Keratinocyte (primary cell): ENCODE data around the gene NCS1. TPM values are rescaled to one million over a fixed set of nuclear protein-coding genes. Genes with fewer than 3 reads are reported as not detected.

Source experiments
- DNase-seq: peaks from one replicate; pipeline ENCODE4 v3.0.0-alpha.2; 2011; ENCODE audit warnings: low read depth, missing footprints, low spot score
- FAIRE-seq: peaks from 2 replicates; lab custom pipeline; 2011; peaks lifted over from hg19 to GRCh38; lab: Jason Lieb, UNC
- H2AFZ ChIP-seq: 2 replicates; pipeline ENCODE4 v1.6.0; 2012; ENCODE audit warnings: low read length, control low read depth, inconsistent platforms; ENCODE audit not compliant: control insufficient read depth
- H3K27ac ChIP-seq: 2 replicates; pipeline ENCODE4 v1.5.1; 2011; ENCODE audit warnings: low read length; ENCODE audit not compliant: control insufficient read depth, insufficient read depth
- H3K27me3 ChIP-seq: 3 replicates; pipeline ENCODE4 v1.6.0; 2011; ENCODE audit warnings: low read length; ENCODE audit not compliant: control insufficient read depth, insufficient read depth; ENCODE audit errors: extremely low read depth
- H3K36me3 ChIP-seq, 2 experiments: 2 replicates in 1 of 2; 3 replicates in 1 of 2; pipeline ENCODE4 v1.5.1; 2011; ENCODE audit warnings: low read length in 2 of 2, mild to moderate bottlenecking in 1 of 2; ENCODE audit not compliant: control insufficient read depth in 2 of 2, insufficient read depth in 2 of 2; ENCODE audit errors: extremely low read depth in 1 of 2
- H3K4me1 ChIP-seq: 3 replicates; pipeline ENCODE4 v1.5.1; 2011; ENCODE audit warnings: low read length; ENCODE audit not compliant: control insufficient read depth, insufficient read depth; ENCODE audit errors: extremely low read depth
- H3K4me2 ChIP-seq: 3 replicates; pipeline ENCODE4 v1.6.0; 2011; ENCODE audit warnings: low read depth, low read length; ENCODE audit not compliant: control insufficient read depth, insufficient read depth; ENCODE audit errors: extremely low read depth
- H3K4me3 ChIP-seq, 3 experiments: fragments of 200-600 bp in 1 of 3; sonication (generic) in 1 of 3; 2 replicates in 2 of 3; 3 replicates in 1 of 3; pipeline ENCODE4 v1.5.1; 2011 to 2016; ENCODE audit warnings: low read length in 3 of 3, mild to moderate bottlenecking in 3 of 3, control low read depth in 2 of 3, inconsistent platforms in 1 of 3, low read depth in 1 of 3, mixed read lengths in 1 of 3, mixed run types in 1 of 3, moderate library complexity in 1 of 3; ENCODE audit not compliant: control insufficient read depth in 2 of 3, insufficient read depth in 2 of 3; ENCODE audit errors: extremely low read depth in 1 of 3
- H3K79me2 ChIP-seq: 2 replicates; pipeline ENCODE4 v1.6.0; 2012; ENCODE audit warnings: low read length; ENCODE audit not compliant: control insufficient read depth, insufficient read depth
- H3K9ac ChIP-seq: 3 replicates; pipeline ENCODE4 v1.6.0; 2011; ENCODE audit warnings: low read length; ENCODE audit not compliant: control insufficient read depth, insufficient read depth; ENCODE audit errors: extremely low read depth
- H3K9me1 ChIP-seq: 3 replicates; pipeline ENCODE4 v1.6.0; 2011; ENCODE audit warnings: low read length; ENCODE audit not compliant: control insufficient read depth, insufficient read depth; ENCODE audit errors: extremely low read depth
- H3K9me3 ChIP-seq: 2 replicates; pipeline ENCODE4 v1.5.1; 2012; ENCODE audit warnings: low read depth, low read length; ENCODE audit not compliant: control insufficient read depth
- H4K20me1 ChIP-seq: 3 replicates; pipeline ENCODE4 v1.6.0; 2011; ENCODE audit warnings: low read length; ENCODE audit not compliant: control insufficient read depth, insufficient read depth; ENCODE audit errors: extremely low read depth
- CTCF ChIP-seq, 3 experiments: IDR thresholded peaks in 1 of 3; conservative IDR thresholded peaks in 1 of 3; optimal IDR thresholded peaks in 1 of 3; 2 replicates in 2 of 3; 3 replicates in 1 of 3; pipeline versions ENCODE3 to v1.5.1; 2011; ENCODE audit warnings: low read length in 3 of 3, mild to moderate bottlenecking in 3 of 3, moderate library complexity in 2 of 3, control low read depth in 1 of 3, inconsistent platforms in 1 of 3; ENCODE audit not compliant: insufficient read depth in 2 of 3; ENCODE audit errors: extremely low read depth in 1 of 3
- EZH2 ChIP-seq: IDR thresholded peaks from one replicate; pipeline ENCODE4 v1.6.1; 2012; ENCODE audit warnings: inconsistent platforms, mild to moderate bottlenecking, low read length, moderate library complexity
- dilution Hi-C: fragments of 300-500 bp; cut with MboI; formaldehyde crosslinking; loops from one replicate; pipeline ENCODE4 v1.7.0; 2020; ENCODE audit warnings: low sequenced_read_pairs; ENCODE audit not compliant: extremely low pct_ligation_motif_present
- polyA plus RNA-seq, 5 experiments: library from polyadenylated mRNA; depleted of rRNA in 3 of 5; stranded (reverse) in 3 of 5; stranded (forward) in 1 of 5; unstranded in 1 of 5; fragments of >200 nt; gene quantifications; 1 replicate in 1 of 5; 2 replicates in 3 of 5; 3 replicates in 1 of 5; pipeline versions ENCODE4 v1.2.1 to v1.2.3, GENCODE V29; 2011 to 2012; ENCODE audit warnings: missing spikeins in 2 of 5, low read depth in 1 of 5, low replicate concordance in 1 of 5

The NCS1 gene
- polyA plus RNA-seq, 1 donor (not counting 4 experiments of a cell fraction or from before 2014, with no cell fraction given): 49.1 TPM

- Histone ChIP-seq H3K79me2 (peaks cover 26% of the 10 kb centered on the region), H2AFZ (no peak overlapping the region), H3K27me3 (no peaks in the 10 kb centered on the region), H3K9me1 (no peaks in the 10 kb centered on the region), H3K36me3 (peaks cover 10 to 15% of the 10 kb centered on the region in 2 experiments), H3K9ac (no peak overlapping the region), H3K4me3 (no peak overlapping the region), H3K4me2 (no peak overlapping the region), H3K27ac (no peak overlapping the region), H3K4me1 (peaks cover 29% of the 10 kb centered on the region), H4K20me1 (no peaks in the 10 kb centered on the region), H3K9me3 (no peaks in the 10 kb centered on the region)
- no peak for TF ChIP-seq CTCF (optimal IDR thresholded peaks at IDR 0.05 in 1 of 3, IDR thresholded peaks at IDR 0.05 in 1 of 3, conservative IDR thresholded peaks at IDR 0.05 in 1 of 3; ENCODE audit: extremely low read depth in 1 of 3, insufficient read depth in 2 of 3, low read length in 3 of 3)
- TF ChIP-seq EZH2: no peak
- dilution Hi-C loops: no loop called here
- FAIRE-seq (no peak), DNase-seq (no peak)
Observed at GRCh38 chr9:130215341-130216119, 43.3 kb downstream of the NCS1 start.

GRCh38 chr9:130217838-130218237 lies 45.6 kb downstream of the NCS1 start:
- no peak for FAIRE-seq
- Histone ChIP-seq H3K9me3 (no peaks in the 10 kb centered on the region), H3K4me2 (no peak overlapping the region), H3K9ac (no peak overlapping the region), H3K36me3 (peaks cover 10 to 18% of the 10 kb centered on the region in 2 experiments), H3K27me3 (no peaks in the 10 kb centered on the region), H2AFZ (no peak overlapping the region), H3K79me2 (peaks cover 23% of the 10 kb centered on the region), H3K9me1 (no peaks in the 10 kb centered on the region), H4K20me1 (no peaks in the 10 kb centered on the region), H3K4me3 (no peak overlapping the region), H3K4me1 (peaks cover 17% of the 10 kb centered on the region), H3K27ac (no peak overlapping the region)
- no peak for DNase-seq
- TF ChIP-seq CTCF (optimal IDR thresholded peaks at IDR 0.05 in 1 of 3, IDR thresholded peaks at IDR 0.05 in 1 of 3, conservative IDR thresholded peaks at IDR 0.05 in 1 of 3; ENCODE audit: extremely low read depth in 1 of 3, insufficient read depth in 2 of 3, low read length in 3 of 3) (no peak), EZH2 (no peak)
- dilution Hi-C loops: no loop called here
